Left ventricle myocardium inferior (tissue), 1 donor: ENCODE data around the gene GPR137C. TPM values are rescaled to one million over a fixed set of nuclear protein-coding genes. Genes with fewer than 3 reads are reported as not detected.

Experiments used
- DNase-seq: peaks from one replicate; pipeline ENCODE4 v3.0.0-alpha.2; 2020
- H3K27ac ChIP-seq: fragments of 200-600 bp; replicated peaks from 2 replicates; pipeline ENCODE4 v1.8.0; 2021
- H3K27me3 ChIP-seq: fragments of 200-600 bp; 2 replicates; pipeline ENCODE4 v1.8.0; 2021; ENCODE audit warnings: low read depth
- H3K36me3 ChIP-seq: fragments of 200-600 bp; 2 replicates; pipeline ENCODE4 v1.8.0; 2021
- H3K4me1 ChIP-seq: fragments of 200-600 bp; 2 replicates; pipeline ENCODE4 v1.8.0; 2021
- H3K4me3 ChIP-seq: fragments of 200-600 bp; 2 replicates; pipeline ENCODE4 v1.8.0; 2021; ENCODE audit warnings: mild to moderate bottlenecking, moderate library complexity
- H3K9me3 ChIP-seq: fragments of 200-600 bp; replicated peaks from 2 replicates; pipeline ENCODE4 v1.8.0; 2021
- CTCF ChIP-seq: fragments of 200-600 bp; IDR thresholded peaks from 2 replicates; pipeline ENCODE4 v1.8.0; 2021; ENCODE audit warnings: antibody characterized with exemption, mild to moderate bottlenecking, borderline replicate concordance
- intact Hi-C: fragments of 100-400 bp; cut with micrococcal nuclease; formaldehyde crosslinking; loops from one replicate; pipeline ENCODE4 v1.11.0; 2022
- total RNA-seq: library from RNA; stranded (reverse); fragmentation: NEBNext Ultra II Directional; extraction: Animal tissue kit (Norgen Biotek cat#: 25700); gene quantifications from one replicate; pipeline ENCODE4 v1.2.1, GENCODE V29; 2021
- donor health status: DM: no; HTN: yes; CAD: no; lungs with severe emphysema.

Gene GPR137C
- total RNA-seq, 1 donor from 2014 or later, result 1.2 TPM

GRCh38 chr14:52596320-52596719 is 43.7 kb downstream of the GPR137C start:
- Histone ChIP-seq H3K27ac (no peak overlapping the region), H3K36me3 (no peaks in the 10 kb centered on the region), H3K4me3 (no peak overlapping the region), H3K9me3 (peaks cover 30% of the 10 kb centered on the region), H3K4me1 (no peaks in the 10 kb centered on the region), H3K27me3 (no peaks in the 10 kb centered on the region)
- intact Hi-C loops, result no loop called here
- DNase-seq, result no peak
- no peak for TF ChIP-seq CTCF

- no peak overlapping the region for H3K4me3 ChIP-seq
Observed at GRCh38 chr14:52596861-52597260, 44.2 kb downstream of the GPR137C start.

GRCh38 chr14:52598568-52598967 is 45.9 kb downstream of the GPR137C start:
- peaks cover 23% of the 10 kb centered on the region for H3K9me3 ChIP-seq
- H3K27me3 ChIP-seq, result no peaks in the 10 kb centered on the region
- no peaks in the 10 kb centered on the region for H3K4me1 ChIP-seq
- no peak overlapping the region for H3K27ac ChIP-seq
- H3K36me3 ChIP-seq, result no peaks in the 10 kb centered on the region
- no peak for DNase-seq
- TF ChIP-seq CTCF, result no peak
- no peak overlapping the region for H3K4me3 ChIP-seq
- intact Hi-C loops, result no loop called here

More at GRCh38 chr14:52596861-52597260, 44.2 kb downstream of the GPR137C start:
- Histone ChIP-seq H3K9me3 (peaks cover 25% of the 10 kb centered on the region), H3K4me1 (no peaks in the 10 kb centered on the region), H3K27ac (no peak overlapping the region), H3K36me3 (no peaks in the 10 kb centered on the region), H3K27me3 (no peaks in the 10 kb centered on the region)
- DNase-seq, result no peak
- intact Hi-C loops, result no loop called here
- TF ChIP-seq CTCF, result no peak

GRCh38 chr14:52599974-52600373 is 47.3 kb downstream of the GPR137C start:
- no peak overlapping the region for H3K27ac ChIP-seq
- TF ChIP-seq CTCF, result no peak
- H3K27me3 ChIP-seq, result no peaks in the 10 kb centered on the region
- intact Hi-C loops, result no loop called here
- peaks cover 4% of the 10 kb centered on the region for H3K36me3 ChIP-seq
- peaks cover 23% of the 10 kb centered on the region for H3K9me3 ChIP-seq
- no peak for DNase-seq
- no peak overlapping the region for H3K4me3 ChIP-seq
- H3K4me1 ChIP-seq, result no peaks in the 10 kb centered on the region

GRCh38 chr14:52602131-52602530 is 49.5 kb downstream of the GPR137C start:
- H3K4me1 ChIP-seq, result no peaks in the 10 kb centered on the region
- peaks cover 24% of the 10 kb centered on the region for H3K9me3 ChIP-seq
- no peak for TF ChIP-seq CTCF
- H3K36me3 ChIP-seq, result peaks cover 4% of the 10 kb centered on the region
- H3K4me3 ChIP-seq, result no peak overlapping the region
- DNase-seq, result no peak
- H3K27ac ChIP-seq, result no peak overlapping the region
- intact Hi-C loops, result no loop called here
- H3K27me3 ChIP-seq, result no peaks in the 10 kb centered on the region

GRCh38 chr14:52607061-52607460 is 54.4 kb downstream of the GPR137C start:
- peaks cover 24% of the 10 kb centered on the region for H3K9me3 ChIP-seq
- no peaks in the 10 kb centered on the region for H3K27me3 ChIP-seq
- peaks cover 4% of the 10 kb centered on the region for H3K36me3 ChIP-seq
- H3K4me1 ChIP-seq, result no peaks in the 10 kb centered on the region
- H3K4me3 ChIP-seq, result no peak overlapping the region
- intact Hi-C loops, result no loop called here
- H3K27ac ChIP-seq, result no peak overlapping the region
- DNase-seq, result no peak
- TF ChIP-seq CTCF, result no peak
